K562 (cell line): ENCODE measurements around the gene SH3BP2.

Experiments
- BRF2 ChIP-seq: IDR thresholded peaks from 3 replicates; pipeline ENCODE4 v1.6.1; 2011; ENCODE audit warnings: borderline replicate concordance, mild to moderate bottlenecking; ENCODE audit not compliant: insufficient read length, insufficient read depth
- CREB3 ChIP-seq: fragments of 450-650 bp; conservative IDR thresholded peaks from 2 replicates; pipeline ENCODE4 v1.6.1; 2016; ENCODE audit warnings: missing genetic modification characterization, low read depth, mild to moderate bottlenecking, missing compliant biosample characterization, moderate library complexity
- CREM ChIP-seq: IDR thresholded peaks from 2 replicates; pipeline ENCODE4 v1.6.1; 2014; ENCODE audit warnings: antibody characterized with exemption, low read depth
- CTCF ChIP-seq, 3 experiments: IDR thresholded peaks in 2 of 3; conservative IDR thresholded peaks in 1 of 3; 2 replicates each; pipeline ENCODE4 v1.5.1; 2011 to 2012; ENCODE audit warnings: low read length in 3 of 3, mild to moderate bottlenecking in 3 of 3, control low read depth in 2 of 3, improper control_type of control experiment in 1 of 3, inconsistent platforms in 1 of 3, low read depth in 1 of 3, mixed read lengths in 1 of 3, moderate library complexity in 1 of 3; ENCODE audit not compliant: insufficient read depth in 2 of 3
- KLF6 ChIP-seq: fragments of 250-450 bp; sonication (Bioruptor Pico); IDR thresholded peaks from 2 replicates; pipeline ENCODE4 v1.4.0; 2020; ENCODE audit warnings: mild to moderate bottlenecking, moderate library complexity, borderline replicate concordance
- POLR2A ChIP-seq: fragments of 450-650 bp; conservative IDR thresholded peaks from 2 replicates; pipeline ENCODE4 v1.6.1; 2016
- REST ChIP-seq, 2 experiments: fragments of 450-650 bp; formaldehyde crosslinking in 1 of 2; IDR thresholded peaks; 2 replicates each; pipeline versions ENCODE4 v1.4.0 to v1.6.1; 2014 to 2020; ENCODE audit warnings: mild to moderate bottlenecking in 2 of 2, borderline replicate concordance in 1 of 2, low read depth in 1 of 2
- SIN3A ChIP-seq, 2 experiments: fragments of 150-350 bp in 1 of 2; IDR thresholded peaks; 2 replicates each; pipeline ENCODE4 v1.6.1; 2011 to 2016; ENCODE audit warnings: borderline replicate concordance in 2 of 2, low read depth in 2 of 2, low read length in 2 of 2, mild to moderate bottlenecking in 2 of 2, moderate library complexity in 2 of 2; ENCODE audit not compliant: control insufficient read depth in 1 of 2
- TCF7L2 ChIP-seq: fragments of 150-350 bp; IDR thresholded peaks from 2 replicates; pipeline ENCODE4 v1.6.1; 2016; ENCODE audit warnings: low read depth, mild to moderate bottlenecking, low read length, moderate library complexity
- TOE1 ChIP-seq, 2 experiments: fragments of 450-650 bp in 1 of 2; sonication (generic) in 1 of 2; formaldehyde crosslinking in 1 of 2; IDR thresholded peaks; 2 replicates each; pipeline versions ENCODE4 v1.7.1 to v1.8.0; 2016 to 2022; ENCODE audit warnings: borderline replicate concordance in 2 of 2, mild to moderate bottlenecking in 2 of 2, antibody characterized with exemption in 1 of 2, inconsistent platforms in 1 of 2, low read depth in 1 of 2, missing genetic modification reagents in 1 of 2, moderate library complexity in 1 of 2
- ZNF232 ChIP-seq: sonication (generic); formaldehyde crosslinking; IDR thresholded peaks from 2 replicates; pipeline ENCODE4 v1.8.0; 2022; ENCODE audit warnings: mild to moderate bottlenecking, missing genetic modification reagents
- ZNF586 ChIP-seq: fragments of 450-650 bp; formaldehyde crosslinking; conservative IDR thresholded peaks from 2 replicates; pipeline ENCODE4 v1.4.0; 2020; ENCODE audit warnings: mild to moderate bottlenecking, moderate library complexity
- ZNF589 ChIP-seq: fragments of 200-800 bp; sonication (Bioruptor generic); IDR thresholded peaks from 2 replicates; pipeline ENCODE4 v1.6.1; 2016; ENCODE audit warnings: low read depth, missing genetic modification characterization, missing compliant biosample characterization

GRCh38 chr4:2878346-2878745 lies 85.5 kb downstream of the SH3BP2 start:
- TF ChIP-seq SIN3A (IDR thresholded peaks at IDR 0.05; ENCODE audit: borderline replicate concordance in 2 of 2, control insufficient read depth in 1 of 2, low read depth in 2 of 2, low read length in 2 of 2) (no peak), ZNF586 (CRISPR knock-in tag) (no peak), CTCF (IDR thresholded peaks at IDR 0.05 in 2 of 3, conservative IDR thresholded peaks at IDR 0.05 in 1 of 3; ENCODE audit: insufficient read depth in 2 of 3, low read depth in 1 of 3, low read length in 3 of 3) (no peak), CREB3 (tag) (no peak), ZNF589 (CRISPR knock-in tag) (no peak), ZNF232 (CRISPR knock-in tag) (no peak), BRF2 (no peak), REST (IDR thresholded peaks at IDR 0.05; ENCODE audit: borderline replicate concordance) (no peak), REST (CRISPR knock-in tag; IDR thresholded peaks at IDR 0.05; ENCODE audit: low read depth) (no peak), POLR2A (no peak), KLF6 (CRISPR knock-in tag) (no peak), TCF7L2 (no peak), TOE1 (IDR thresholded peaks at IDR 0.05; ENCODE audit: borderline replicate concordance) (no peak), TOE1 (CRISPR knock-in tag; IDR thresholded peaks at IDR 0.05; ENCODE audit: borderline replicate concordance, low read depth) (no peak), CREM (no peak)
